GM12878 (cell line): Measurements from ENCODE around the gene PRSS27. TPM values are rescaled to one million over a fixed set of nuclear protein-coding genes. Genes with fewer than 3 reads are reported as not detected.

Experiments
- ATAC-seq: fragments of 200-7000 bp; cut with Tn5 transposase; 3 replicates; pipeline ENCODE4 v1.9.1; 2020; ENCODE audit warnings: mild to moderate bottlenecking, moderate library complexity
- Bru-seq: library from RNA; stranded (reverse); fragments of 400-500 nt; gene quantifications from one replicate; lab custom pipeline; 2021; lab: Mats Ljungman, UMichigan
- BruChase-seq, 2 experiments: library from RNA; stranded (reverse); fragments of 400-500 nt; gene quantifications; one replicate each; lab custom pipeline; 2021; lab: Mats Ljungman, UMichigan
- BruUV-seq: library from RNA; stranded (reverse); fragments of 400-500 nt; replicated peaks from 2 replicates; lab custom pipeline; 2021; lab: Mats Ljungman, UMichigan
- CTCF ChIA-PET: fragments of 300-600 bp; sonication (Branson Sonifier 250); formaldehyde crosslinking; extraction: SDS; loops from one replicate; lab custom pipeline; 2021; ENCODE audit warnings: inconsistent platforms; lab: Yijun Ruan, JAX
- POLR2A ChIA-PET: fragments of 350-600 bp; formaldehyde crosslinking; extraction: SDS; loops from one replicate; lab custom pipeline; 2021; ENCODE audit warnings: inconsistent platforms; lab: Charles Lee
- RAD21 ChIA-PET: fragments of 300-600 bp; sonication (Branson Sonifier 250); formaldehyde crosslinking; loops from one replicate; lab custom pipeline; 2023; ENCODE audit warnings: antibody characterized with exemption; ENCODE audit not compliant: unreplicated experiment; lab: Charles Lee
- SMC1A ChIA-PET: fragments of 300-600 bp; sonication (Branson Sonifier 250); formaldehyde crosslinking; loops from one replicate; lab custom pipeline; 2023; ENCODE audit not compliant: unreplicated experiment, uncharacterized antibody; lab: Charles Lee
- DNase-seq: peaks from one replicate; pipeline ENCODE4 v3.0.0-alpha.2; 2011; ENCODE audit warnings: low read depth, low spot score
- FAIRE-seq: peaks from 3 replicates; lab custom pipeline; 2011; peaks lifted over from hg19 to GRCh38; lab: Jason Lieb, UNC
- H2AFZ ChIP-seq: 2 replicates; pipeline ENCODE4 v1.6.0; 2011; ENCODE audit warnings: low read depth, low read length, control low read depth; ENCODE audit not compliant: control insufficient read depth
- H3K27ac ChIP-seq: 2 replicates; pipeline ENCODE4 v1.5.1; 2011; ENCODE audit warnings: control low read depth; ENCODE audit not compliant: control insufficient read depth, insufficient read depth
- H3K27me3 ChIP-seq, 2 experiments: replicated peaks in 1 of 2; 2 replicates each; pipeline versions ENCODE4 v1.6.0 to v1.6.1; 2011; ENCODE audit warnings: low read length in 1 of 2; ENCODE audit not compliant: control insufficient read depth in 2 of 2, insufficient read depth in 2 of 2
- H3K36me3 ChIP-seq, 2 experiments: 2 replicates each; pipeline ENCODE4 v1.5.1; 2011; ENCODE audit warnings: low read length in 1 of 2; ENCODE audit not compliant: control insufficient read depth in 2 of 2, insufficient read depth in 2 of 2
- H3K4me1 ChIP-seq: 2 replicates; pipeline ENCODE4 v1.6.1; 2011; ENCODE audit warnings: mild to moderate bottlenecking, low read length, moderate library complexity, mixed read lengths; ENCODE audit not compliant: control insufficient read depth, insufficient read depth
- H3K4me2 ChIP-seq: 2 replicates; pipeline ENCODE4 v1.6.0; 2011; ENCODE audit warnings: control low read depth; ENCODE audit not compliant: control insufficient read depth, insufficient read depth
- H3K4me3 ChIP-seq: fragments of 200-600 bp; sonication (generic); 2 replicates; pipeline ENCODE4 v1.5.1; 2016
- H3K79me2 ChIP-seq: 2 replicates; pipeline ENCODE4 v1.6.0; 2011; ENCODE audit warnings: low read length; ENCODE audit not compliant: control insufficient read depth, insufficient read depth
- H3K9ac ChIP-seq: 2 replicates; pipeline ENCODE4 v1.8.0; 2011; ENCODE audit warnings: low read length, control low read depth, mixed read lengths; ENCODE audit not compliant: control insufficient read depth, insufficient read depth
- H3K9me3 ChIP-seq: replicated peaks from 3 replicates; pipeline ENCODE4 v1.5.1; 2011; ENCODE audit warnings: mild to moderate bottlenecking, low read length; ENCODE audit not compliant: control insufficient read depth, insufficient read depth
- H4K20me1 ChIP-seq: 2 replicates; pipeline ENCODE4 v1.6.0; 2011; ENCODE audit not compliant: control insufficient read depth, insufficient read depth
- ASH2L ChIP-seq: fragments of 300-600, 200-600 bp; sonication (generic); IDR thresholded peaks from 2 replicates; pipeline ENCODE4 v1.6.1; 2017; ENCODE audit warnings: low read depth, mild to moderate bottlenecking, borderline replicate concordance
- BRCA1 ChIP-seq: IDR thresholded peaks from 2 replicates; pipeline ENCODE4 v1.6.1; 2011; ENCODE audit warnings: low read depth, low read length, improper control_type of control experiment
- CBX3 ChIP-seq: fragments of 200-600 bp; sonication (generic); IDR thresholded peaks from 2 replicates; pipeline ENCODE4 v1.6.1; 2016; ENCODE audit warnings: low read depth, borderline replicate concordance
- POLR2A ChIP-seq: IDR thresholded peaks from 2 replicates; pipeline ENCODE4 v1.6.1; 2011; ENCODE audit warnings: low read depth, mild to moderate bottlenecking, low read length
- POLR2AphosphoS5 ChIP-seq: IDR thresholded peaks from 2 replicates; pipeline ENCODE4 v1.6.1; 2011; ENCODE audit warnings: mild to moderate bottlenecking, low read length, inconsistent platforms
- POU2F2 ChIP-seq: IDR thresholded peaks from 3 replicates; pipeline ENCODE4 v1.6.1; 2011; ENCODE audit warnings: low read depth, mild to moderate bottlenecking, low read length, borderline replicate concordance
- SIX5 ChIP-seq: IDR thresholded peaks from 2 replicates; pipeline ENCODE4 v1.6.1; 2011; ENCODE audit warnings: mild to moderate bottlenecking, low read depth, low read length, moderate library complexity; ENCODE audit not compliant: severe bottlenecking
- SPI1 ChIP-seq: IDR thresholded peaks from 2 replicates; pipeline ENCODE4 v1.6.1; 2011; ENCODE audit warnings: low read depth, mild to moderate bottlenecking, low read length, moderate library complexity, borderline replicate concordance; ENCODE audit not compliant: insufficient read depth
- ZBED1 ChIP-seq: IDR thresholded peaks from 2 replicates; pipeline ENCODE4 v1.6.1; 2016; ENCODE audit warnings: borderline replicate concordance
- WGBS: methylation state at CpG from one replicate; pipeline ENCODE4 v1.1.6; 2016; ENCODE audit warnings: low lambda C conversion rate; ENCODE audit not compliant: insufficient replicate concordance, insufficient coverage; ENCODE audit errors: missing lambda C conversion rate; 5-methylcytosine and 5-hydroxymethylcytosine counted together
- in situ Hi-C: fragments of 300-500 bp; cut with MboI; formaldehyde crosslinking; loops from 9 replicates; pipeline ENCODE4 v1.14.3; 2018; ENCODE audit warnings: mixed read lengths
- intact Hi-C: fragments of 100-400 bp; cut with micrococcal nuclease; formaldehyde crosslinking; loops from one replicate; pipeline ENCODE4 v1.14.2; 2022; ENCODE audit not compliant: unreplicated experiment
- long read RNA-seq, 2 experiments: library from polyadenylated mRNA; unstranded; transcript quantifications; one replicate each; pipeline ENCODE4 v2.0.0, GENCODE V29; 2019 to 2020
- polyA minus RNA-seq, 3 experiments: library from RNA; depleted of rRNA, polyadenylated mRNA; stranded (reverse); fragments of >200 nt; gene quantifications; 2 replicates each; pipeline ENCODE4 v1.2.3, GENCODE V29; 2011
- polyA plus RNA-seq, 11 experiments: library from polyadenylated mRNA; depleted of rRNA in 4 of 11; unstranded in 6 of 11; stranded (reverse) in 5 of 11; fragments of >200 nt; fragmentation: Nextera tagmentation in 4 of 11; fragmentation: Illumina TruSeq in 1 of 11; extraction: Ambion mirVana in 4 of 11; extraction: Trizol in 1 of 11; gene quantifications; 1 replicate in 1 of 11; 2 replicates in 10 of 11; pipeline versions ENCODE4 v1.2.1 to v1.2.3, GENCODE V29; 2011 to 2016; ENCODE audit warnings: inconsistent platforms in 2 of 11, missing spikeins in 2 of 11, low read depth in 1 of 11
- total RNA-seq, 4 experiments: library from RNA; depleted of rRNA in 3 of 4; stranded (reverse); fragments of >200 nt in 3 of 4; fragmentation: Illumina TruSeq in 1 of 4; extraction: Trizol in 1 of 4; gene quantifications; 2 replicates each; pipeline versions ENCODE4 v1.2.1 to v1.2.3, GENCODE V29; 2013 to 2021

The PRSS27 gene
- total RNA-seq (2013; cell fraction: nucleolus; rRNA removed): 3.9 and 4.2 TPM in 2 replicates
- total RNA-seq (2014; rRNA removed): 0.71 and 1.4 TPM in 2 replicates
- 0.27 and 0.37 TPM in 2 replicates for total RNA-seq (2014; rRNA removed; fragmentation: Illumina TruSeq; extraction: Trizol)
- 0.97 and 1.8 TPM in 2 replicates for total RNA-seq (2021)
- polyA plus RNA-seq (2011; ENCODE audit: low read depth): 0.58 TPM
- polyA plus RNA-seq (2011; rRNA removed): 0.49 and 0.65 TPM in 2 replicates
- 1.5 and 2.6 TPM in 2 replicates for polyA plus RNA-seq (2011; cell fraction: cytosol; rRNA removed)
- polyA plus RNA-seq (2011; cell fraction: nucleus; rRNA removed): 4.2 and 4.3 TPM in 2 replicates
- 0.90 and 1.6 TPM in 2 replicates for polyA plus RNA-seq (2012)
- polyA plus RNA-seq (2014; fragmentation: Illumina TruSeq; extraction: Trizol): 0.18 TPM in 1 of 2 replicates, not detected in the other
- not detected for polyA plus RNA-seq (2014; fragmentation: Nextera tagmentation; extraction: Ambion mirVana)
- 0.86 and 1.8 TPM in 2 replicates for polyA plus RNA-seq (2014; rRNA removed)
- under 1 TPM; 0.21 to 0.36 TPM for polyA plus RNA-seq (2016; fragmentation: Nextera tagmentation; extraction: Ambion mirVana)
- polyA minus RNA-seq (2011; rRNA and poly(A)+ RNA removed): 0.37 and 1.6 TPM in 2 replicates
- 0.83 and 1.5 TPM in 2 replicates for polyA minus RNA-seq (2011; cell fraction: cytosol; rRNA and poly(A)+ RNA removed)
- polyA minus RNA-seq (2011; cell fraction: nucleus; rRNA and poly(A)+ RNA removed): 0.60 and 1.1 TPM in 2 replicates
- Bru-seq, nascent RNA: percentile 43 among the genes with signal in this experiment
- BruChase-seq, experiment 1, labeled RNA remaining after a 6-hour chase: percentile 38 among the genes with signal in this experiment
- percentile 42 among the genes with signal in this experiment for BruChase-seq, experiment 2, labeled RNA remaining after a 2-hour chase
- long read RNA-seq, experiment 1, partial matches to known transcripts: 0 of 1 reads
- long read RNA-seq, experiment 1, other reads (novel, unspliced or antisense): 1 of 1 reads
- long read RNA-seq, experiment 2: 0 reads

GRCh38 chr16:2720064-2720457 is at the start of gene PRSS27:
TSS of gene PRSS27 (minus strand) at chr16:2720224. CDS start at chr16:2720160, 64 bp downstream.
- CTCF ChIA-PET: interaction anchor here (0.9 kb wide), 1 partner anchor 38 kb away, joined by 3 read pairs; the partner anchor contains the start of gene KCTD5

GRCh38 chr16:2769675-2770056 is 49.6 kb upstream of the PRSS27 start:
- no peak for DNase-seq
- Histone ChIP-seq H3K4me2 (no peak overlapping the region), H3K27ac (no peak overlapping the region), H3K9ac (no peak overlapping the region), H3K9me3 (no peaks in the 10 kb centered on the region; the same call in 2 of the 3 replicates), H3K4me3 (no peak overlapping the region), H2AFZ (no peak overlapping the region), H3K27me3 (no peaks in the 10 kb centered on the region), H3K36me3 (peaks cover 51 to 53% of the 10 kb centered on the region in 2 experiments), H3K4me1 (no peaks in the 10 kb centered on the region), H3K79me2 (peaks cover 4% of the 10 kb centered on the region), H4K20me1 (no peaks in the 10 kb centered on the region; the same call in none of the 2 replicates)
- intact Hi-C loops (no loop called here), in situ Hi-C loops (no loop called here)
- SMC1A ChIA-PET: interaction anchor here (1.6 kb wide), 1 partner anchor 23 kb away, joined by 3 read pairs; no protein-coding TSS in a partner anchor
- BruUV-seq: no TSS peak
- peak; percentile 3; the same call in 1 of the 3 replicates for ATAC-seq
- WGBS: 75% methylated on average over 13 of the region's 14 CpGs
- RAD21 ChIA-PET: no interaction called here
- POLR2A ChIA-PET: no interaction called here
- CTCF ChIA-PET: no interaction called here
- no peak for TF ChIP-seq SPI1
- TF ChIP-seq CBX3: no peak
- 0 out of 2 replicates have a peak, but pooled peaks have one; percentile 7 for TF ChIP-seq POLR2AphosphoS5
- TF ChIP-seq BRCA1: no peak
- 0 out of 3 replicates have a peak, but pooled peaks have one; percentile 3 for TF ChIP-seq POU2F2
- TF ChIP-seq POLR2A: peak; percentile 32; the same call in 1 of the 2 replicates
- FAIRE-seq: no peak

More at GRCh38 chr16:2720064-2720457, at the start of gene PRSS27:
- H3K36me3 ChIP-seq: no peaks in the 10 kb centered on the region
- ChIA-PET POLR2A (no interaction called here), SMC1A (interaction anchor here (0.7 kb wide), 1 partner anchor 22 kb away, joined by 3 read pairs; no protein-coding TSS in a partner anchor)
- no peak for TF ChIP-seq ZBED1
- no peak for TF ChIP-seq SIX5
- TF ChIP-seq ASH2L: no peak
- TF ChIP-seq, all 136 proteins: peak for 0
- TSS peak; percentile 81 for BruUV-seq
- FAIRE-seq (no peak), DNase-seq (no peak), ATAC-seq (no peak)
- Histone ChIP-seq H3K4me2 (peak within 1 kb of the TSS; percentile 71), H4K20me1 (no peaks in the 10 kb centered on the region), H3K27me3 (no peaks in the 10 kb centered on the region), H3K4me1 (0 out of 2 replicates have a peak, but pooled peaks cover 6% of the 10 kb centered on the region), H3K27ac (no peak within 1 kb of the TSS; the same call in 1 of the 2 replicates), H3K9ac (peak within 1 kb of the TSS; percentile 78), H2AFZ (peak within 1 kb of the TSS; percentile 75), H3K79me2 (no peaks in the 10 kb centered on the region), H3K9me3 (no peaks in the 10 kb centered on the region), H3K4me3 (peak within 1 kb of the TSS; percentile 84)
- RAD21 ChIA-PET: interaction anchor here (1.4 kb wide), 1 partner anchor 34 kb away, joined by 3 read pairs; no protein-coding TSS in a partner anchor
- intact Hi-C loops (loop anchor here (2.0 to 10.0 kb wide), 2 partner anchors 37 to 145 kb away; partner anchors contain the start of gene KCTD5), in situ Hi-C loops (no loop called here)
- 95% methylated on average over 21 of the region's 26 CpGs for WGBS
